DOHH2 (cell line): ENCODE measurements around the gene ZFAND2A.

Experiments used
- CTCF ChIP-seq: fragments of 200-600 bp; sonication (generic); IDR thresholded peaks from one replicate; pipeline ENCODE4 v1.5.1; 2014; ENCODE audit warnings: antibody characterized with exemption, mild to moderate bottlenecking, low read depth, low read length; ENCODE audit not compliant: poor library complexity, severe bottlenecking
- EZH2phosphoT487 ChIP-seq: fragments of 200-600 bp; sonication (generic); IDR thresholded peaks from 2 replicates; pipeline ENCODE4 v1.6.1; 2017; ENCODE audit warnings: borderline replicate concordance, mild to moderate bottlenecking, antibody characterized with exemption, low read length, moderate library complexity, mixed read lengths

DNA sequence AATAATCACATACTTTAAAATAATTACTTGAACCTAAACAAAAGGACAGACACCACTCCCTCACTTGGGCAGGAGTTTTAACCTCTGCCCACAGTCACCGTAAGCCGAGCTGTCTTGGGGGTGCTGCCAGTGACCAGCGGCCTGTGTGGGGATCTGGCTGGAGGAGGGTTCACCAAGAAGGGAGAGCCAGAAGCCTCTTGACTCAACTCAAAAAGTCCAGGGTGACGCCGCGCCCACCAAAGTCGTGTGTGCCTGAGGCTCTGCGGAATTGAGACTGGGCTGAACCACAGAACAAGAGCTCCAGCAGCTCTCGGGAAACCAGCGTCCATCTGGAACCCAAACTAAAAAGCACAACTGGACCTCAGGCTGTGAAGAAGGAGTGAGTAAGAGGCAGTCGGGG is 35.8 kb downstream of the ZFAND2A start:
- TF ChIP-seq CTCF = no peak
- TF ChIP-seq EZH2phosphoT487 = no peak
